ENCODE data around the gene CCDC27. TPM values are rescaled to one million over a fixed set of nuclear protein-coding genes. Genes with fewer than 3 reads are reported as not detected.

Gene CCDC27
- total RNA-seq, 1 experiment from 2014 or later, result not detected

- no peak overlapping the region for H3K27ac ChIP-seq (ENCODE audit: low read depth, low read length)
- no peaks in the 10 kb centered on the region for H3K27me3 ChIP-seq (ENCODE audit: insufficient read depth, low read length)
- ChIA-PET POLR2A (no interaction called here), RAD21 (ENCODE audit: low non-redundant PET in 1 of 2, low total read pairs in 2 of 2, uncharacterized antibody in 2 of 2, unreplicated experiment in 2 of 2) (interaction anchor here in 1 of 2 experiments (0.7 kb wide), 1 partner anchor 92 kb away, joined by 4 read pairs; no protein-coding TSS in a partner anchor), CTCF (no interaction called here)
- H3K79me2 ChIP-seq (ENCODE audit: insufficient read depth, low read length), result no peaks in the 10 kb centered on the region
- H2AFZ ChIP-seq (ENCODE audit: low read depth, low read length, poor library complexity, severe bottlenecking), result no peak overlapping the region
- no peaks in the 10 kb centered on the region for H3K36me3 ChIP-seq (ENCODE audit: control insufficient read depth in 1 of 2, insufficient read depth in 2 of 2, low read length in 2 of 2)
- H4K20me1 ChIP-seq (ENCODE audit: insufficient read depth), result no peaks in the 10 kb centered on the region
- no peak for TF ChIP-seq JUND (IDR thresholded peaks at IDR 0.05)
- TF ChIP-seq SIN3A (IDR thresholded peaks at IDR 0.05; ENCODE audit: low read depth), result no peak
- TF ChIP-seq EGR1 (IDR thresholded peaks at IDR 0.05; ENCODE audit: low read depth), result no peak
- TF ChIP-seq EZH2phosphoT487 (IDR thresholded peaks at IDR 0.05; ENCODE audit: borderline replicate concordance), result no peak
- no peak for TF ChIP-seq EZH2 (IDR thresholded peaks at IDR 0.05)
- no peak for TF ChIP-seq RAD21 (IDR thresholded peaks at IDR 0.05; ENCODE audit: low read depth)
- no peak for TF ChIP-seq SRF (IDR thresholded peaks at IDR 0.05; ENCODE audit: low read depth)
- TF ChIP-seq ZFX (IDR thresholded peaks at IDR 0.05), result no peak
- TF ChIP-seq SP1 (IDR thresholded peaks at IDR 0.05; ENCODE audit: low read depth), result no peak
- no peak for TF ChIP-seq ELF1 (IDR thresholded peaks at IDR 0.05; ENCODE audit: borderline replicate concordance, low read depth)
- TF ChIP-seq POLR2AphosphoS5 (IDR thresholded peaks at IDR 0.05; ENCODE audit: low read depth, low read length), result no peak
- TF ChIP-seq ZBTB33 (IDR thresholded peaks at IDR 0.05; ENCODE audit: extremely low read depth, insufficient replicate concordance, low read length), result no peak
- TF ChIP-seq YY1 (IDR thresholded peaks at IDR 0.05; ENCODE audit: extremely low read depth, insufficient replicate concordance, low read depth, low read length), result no peak
- TF ChIP-seq ZNF274 (IDR thresholded peaks at IDR 0.05; ENCODE audit: low read depth, low read length), result no peak
- TF ChIP-seq POLR2A (IDR thresholded peaks at IDR 0.05; ENCODE audit: borderline replicate concordance, extremely low read depth, insufficient read depth, insufficient read length), result no peak
- no peak for TF ChIP-seq REST (IDR thresholded peaks at IDR 0.05; ENCODE audit: low read depth)
- no peak for TF ChIP-seq CTCF (IDR thresholded peaks at IDR 0.05 in 2 of 3, conservative IDR thresholded peaks at IDR 0.05 in 1 of 3; ENCODE audit: borderline replicate concordance in 1 of 3, insufficient read depth in 1 of 3, low read depth in 2 of 3, low read length in 2 of 3)
- TF ChIP-seq CEBPB (IDR thresholded peaks at IDR 0.05; ENCODE audit: low read depth), result no peak
- DNase-seq (ENCODE audit: low read depth, low spot score) (no peak), ATAC-seq (no peak)
- H3K4me2 ChIP-seq (ENCODE audit: low read length), result no peak overlapping the region
- intact Hi-C loops (cut with micrococcal nuclease), result no loop called here
- H3K4me1 ChIP-seq (ENCODE audit: control insufficient read depth in 1 of 2, insufficient read depth in 2 of 2, low read length in 2 of 2), result no peaks in the 10 kb centered on the region
- no peaks in the 10 kb centered on the region for H3K9me2 ChIP-seq (ENCODE audit: insufficient read depth)
- no TSS peak for BruUV-seq (replicated peaks)
- no peak overlapping the region for H3K4me3 ChIP-seq (replicated peaks in 1 of 2; ENCODE audit: low read depth in 1 of 2, low read length in 2 of 2)
- H3K9me3 ChIP-seq (ENCODE audit: control insufficient read depth in 1 of 2, insufficient read depth in 1 of 2, low read depth in 1 of 2, low read length in 2 of 2), result no peaks in the 10 kb centered on the region
- H3K9ac ChIP-seq (ENCODE audit: low read length), result no peak overlapping the region
Measured at GRCh38 chr1:3717041-3717714, 35.1 kb upstream of the CCDC27 start.

All from HCT116 (cell line).